ENCODE results near the gene FAM200B.

Gene FAM200B

DNA sequence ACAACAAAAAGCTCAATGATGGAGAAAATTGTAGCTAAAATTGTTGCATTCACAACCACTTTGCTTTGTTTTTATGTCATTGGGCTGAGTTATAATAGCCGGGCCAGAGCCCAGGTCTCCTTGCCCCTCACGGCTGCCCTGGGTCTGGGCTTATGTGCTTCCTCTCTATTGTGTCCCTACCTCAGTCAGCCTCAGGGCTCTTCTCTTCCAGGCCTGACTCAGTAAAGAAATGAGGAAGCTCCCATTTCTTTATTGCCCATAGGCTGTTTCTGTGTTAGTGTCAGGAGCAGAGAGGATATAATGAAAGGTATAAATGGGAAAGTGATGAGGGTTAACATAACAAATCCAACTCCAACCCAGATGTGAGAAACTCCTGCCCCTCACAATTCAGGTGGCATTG lies 39.2 kb downstream of the FAM200B start:
- TF ChIP-seq, protein P1, sequence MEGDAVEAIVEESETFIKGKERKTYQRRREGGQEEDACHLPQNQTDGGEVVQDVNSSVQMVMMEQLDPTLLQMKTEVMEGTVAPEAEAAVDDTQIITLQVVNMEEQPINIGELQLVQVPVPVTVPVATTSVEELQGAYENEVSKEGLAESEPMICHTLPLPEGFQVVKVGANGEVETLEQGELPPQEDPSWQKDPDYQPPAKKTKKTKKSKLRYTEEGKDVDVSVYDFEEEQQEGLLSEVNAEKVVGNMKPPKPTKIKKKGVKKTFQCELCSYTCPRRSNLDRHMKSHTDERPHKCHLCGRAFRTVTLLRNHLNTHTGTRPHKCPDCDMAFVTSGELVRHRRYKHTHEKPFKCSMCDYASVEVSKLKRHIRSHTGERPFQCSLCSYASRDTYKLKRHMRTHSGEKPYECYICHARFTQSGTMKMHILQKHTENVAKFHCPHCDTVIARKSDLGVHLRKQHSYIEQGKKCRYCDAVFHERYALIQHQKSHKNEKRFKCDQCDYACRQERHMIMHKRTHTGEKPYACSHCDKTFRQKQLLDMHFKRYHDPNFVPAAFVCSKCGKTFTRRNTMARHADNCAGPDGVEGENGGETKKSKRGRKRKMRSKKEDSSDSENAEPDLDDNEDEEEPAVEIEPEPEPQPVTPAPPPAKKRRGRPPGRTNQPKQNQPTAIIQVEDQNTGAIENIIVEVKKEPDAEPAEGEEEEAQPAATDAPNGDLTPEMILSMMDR (IDR thresholded peaks at IDR 0.05): no peak

DNA sequence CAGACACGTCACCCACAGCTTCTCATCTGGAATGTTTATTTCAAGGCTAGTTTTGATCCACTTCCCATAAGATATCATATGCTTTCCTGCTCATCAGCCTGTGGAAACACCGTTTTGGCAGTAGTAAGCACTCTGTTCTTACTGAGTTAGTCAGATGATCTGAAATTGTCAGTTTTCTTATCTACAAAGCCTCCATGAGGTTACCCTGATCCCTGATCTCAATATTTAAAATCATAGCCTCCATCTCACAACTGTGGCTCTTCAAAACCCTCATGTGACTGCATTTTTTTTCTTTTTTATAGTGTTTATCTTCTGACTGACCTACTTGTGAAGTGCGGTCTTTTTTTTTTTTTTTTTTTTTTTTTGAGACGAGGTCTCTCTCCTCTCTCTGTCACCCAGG lies 44.0 kb downstream of the FAM200B start:
- TF ChIP-seq, protein P1 (IDR thresholded peaks at IDR 0.05): no peak

DNA sequence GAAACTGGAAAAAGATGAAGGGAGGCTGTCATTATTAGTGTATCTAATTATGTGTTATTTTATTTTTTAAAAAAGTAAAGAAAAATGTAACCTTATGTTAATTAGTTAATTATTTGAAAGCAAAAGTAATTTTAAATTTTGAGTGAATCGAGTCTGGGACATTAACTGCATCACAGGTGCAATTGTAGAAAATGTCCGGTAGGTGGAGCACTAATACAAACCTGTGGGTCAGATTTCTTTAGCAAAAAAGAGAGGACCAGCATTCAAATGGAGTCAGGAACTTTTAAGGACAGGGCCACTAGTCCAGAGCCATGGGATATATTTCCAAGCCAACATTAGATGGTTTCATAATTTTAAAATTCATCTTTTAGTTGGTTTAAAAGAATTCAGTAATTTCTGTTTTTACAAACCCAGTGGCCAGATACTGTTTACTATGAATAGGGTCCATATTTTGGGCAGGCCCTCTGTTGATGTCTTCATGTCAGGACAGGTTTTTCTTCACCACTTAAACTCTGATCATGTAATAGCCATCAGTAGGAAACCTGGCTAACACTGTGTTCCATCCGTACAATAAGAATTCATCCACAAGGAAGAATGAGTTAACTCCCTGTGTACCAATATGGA lies 48.4 kb downstream of the FAM200B start:
- TF ChIP-seq, protein P1 (IDR thresholded peaks at IDR 0.05): peak; percentile 90

DNA sequence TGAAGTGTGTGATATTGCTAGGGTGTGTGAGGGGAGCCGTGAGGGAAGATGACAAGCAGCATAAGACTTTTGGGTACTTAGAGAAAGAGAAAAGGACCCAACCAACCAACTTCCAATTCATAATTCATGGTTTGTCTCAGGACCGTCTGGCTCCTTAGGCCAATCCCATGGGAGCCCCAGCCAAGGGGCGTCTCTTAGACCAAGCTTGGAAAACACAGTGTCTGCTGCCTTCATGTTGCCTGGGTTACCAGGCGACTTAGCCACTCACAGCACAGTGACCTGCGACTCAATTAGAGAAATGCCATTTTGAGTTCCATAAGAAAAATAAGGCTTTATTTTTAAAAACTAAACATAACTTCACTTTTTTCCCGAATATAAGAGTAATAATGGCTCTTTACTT lies 53.9 kb downstream of the FAM200B start:
- TF ChIP-seq, protein P1 (IDR thresholded peaks at IDR 0.05): no peak

DNA sequence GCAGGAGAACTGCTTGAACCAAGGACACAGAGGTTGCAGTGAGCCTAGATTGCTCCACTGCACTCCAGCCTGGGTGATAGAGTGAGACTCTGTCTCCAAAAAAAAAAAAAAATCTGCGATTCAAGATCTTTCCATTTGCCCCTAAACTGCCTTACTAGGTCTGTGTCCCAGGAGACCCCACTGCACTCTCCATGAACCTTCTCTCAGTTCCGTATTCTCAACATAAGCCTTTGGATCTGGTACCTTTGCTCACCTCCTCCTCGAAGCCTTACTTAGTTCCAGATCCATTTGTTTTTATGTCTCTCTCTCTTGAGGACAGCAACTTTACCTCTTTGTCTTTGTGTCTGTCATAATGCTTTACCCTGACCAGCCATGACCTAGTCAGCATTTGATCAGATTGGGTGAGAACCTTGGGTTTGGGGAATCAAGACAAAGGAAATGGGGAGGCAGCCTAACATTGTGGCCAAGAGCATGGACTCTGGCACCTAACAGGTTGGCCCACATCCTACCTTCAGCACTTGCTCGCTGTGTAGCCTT lies 55.0 kb downstream of the FAM200B start:
- TF ChIP-seq, protein P1 (IDR thresholded peaks at IDR 0.05): no peak

DNA sequence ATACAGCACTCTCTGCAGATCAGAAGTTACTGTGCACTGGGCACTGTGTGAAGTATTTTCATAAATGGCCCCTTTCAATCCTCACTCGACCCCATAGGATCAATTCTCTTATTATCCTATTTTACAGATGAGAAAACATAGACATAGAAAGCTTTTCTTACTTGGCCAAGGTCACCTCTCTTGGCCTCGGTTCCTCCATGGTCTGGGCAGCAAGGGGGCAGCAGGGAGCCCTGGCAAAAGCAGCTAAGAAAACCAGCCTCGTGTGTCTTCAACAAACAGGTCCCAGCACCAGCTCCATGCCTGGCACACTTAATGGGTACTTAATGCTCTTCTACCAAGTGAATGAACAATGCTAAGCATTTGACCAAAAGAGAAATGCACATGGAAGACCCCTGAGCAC lies 55.6 kb downstream of the FAM200B start:
- TF ChIP-seq, protein P1 (IDR thresholded peaks at IDR 0.05): no peak

DNA sequence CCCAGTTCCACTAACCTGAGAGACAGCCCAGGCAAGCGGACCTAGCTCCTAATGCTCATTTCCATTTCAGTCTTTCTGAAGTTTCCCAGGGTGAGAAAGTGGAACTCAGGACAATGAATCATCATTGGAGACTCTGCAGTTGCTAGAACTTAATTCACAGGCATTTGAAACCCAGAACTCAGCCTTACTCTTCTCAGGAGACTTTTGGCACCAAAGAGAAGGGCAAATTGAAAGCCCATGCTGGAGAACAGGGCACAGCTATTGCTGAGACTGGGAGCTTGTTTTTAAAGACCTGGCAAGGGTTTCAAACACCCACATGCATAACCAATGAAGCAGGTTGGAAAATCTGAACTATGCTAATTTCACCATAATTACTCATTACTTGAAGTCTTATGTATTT lies 57.2 kb downstream of the FAM200B start:
- TF ChIP-seq, protein P1 (IDR thresholded peaks at IDR 0.05): no peak

Measured in LNCAP (cell line).